Measurements from ENCODE around the gene ADGRV1. TPM values are rescaled to one million over a fixed set of nuclear protein-coding genes. Genes with fewer than 3 reads are reported as not detected.

The ADGRV1 gene
- total RNA-seq, 1 donor = 0.18 TPM

- H3K4me3 ChIP-seq (ENCODE audit: low read depth, low read length) = no peak overlapping the region
- no peak for TF ChIP-seq CTCF (IDR thresholded peaks at IDR 0.05; ENCODE audit: insufficient read depth, low read length)
- no peak for DNase-seq (ENCODE audit: low read depth)
Observed at GRCh38 chr5:90644132-90644531, 85.5 kb downstream of the ADGRV1 start.

- no peak for TF ChIP-seq CTCF (IDR thresholded peaks at IDR 0.05; ENCODE audit: insufficient read depth, low read length)
- DNase-seq (ENCODE audit: low read depth) = no peak
- no peak overlapping the region for H3K4me3 ChIP-seq (ENCODE audit: low read depth, low read length)
Observed at GRCh38 chr5:90645024-90645610, 86.5 kb downstream of the ADGRV1 start.

- no peak overlapping the region for H3K4me3 ChIP-seq (ENCODE audit: low read depth, low read length)
- TF ChIP-seq CTCF (IDR thresholded peaks at IDR 0.05; ENCODE audit: insufficient read depth, low read length) = no peak
- DNase-seq (ENCODE audit: low read depth) = no peak
Observed at GRCh38 chr5:90650767-90651166, 92.2 kb downstream of the ADGRV1 start.

GRCh38 chr5:90654215-90654614 lies 95.6 kb downstream of the ADGRV1 start:
- TF ChIP-seq CTCF (IDR thresholded peaks at IDR 0.05; ENCODE audit: insufficient read depth, low read length) = no peak
- no peak for DNase-seq (ENCODE audit: low read depth)
- H3K4me3 ChIP-seq (ENCODE audit: low read depth, low read length) = no peak overlapping the region

GRCh38 chr5:90655423-90655822 lies 96.8 kb downstream of the ADGRV1 start:
- TF ChIP-seq CTCF (IDR thresholded peaks at IDR 0.05; ENCODE audit: insufficient read depth, low read length) = no peak
- H3K4me3 ChIP-seq (ENCODE audit: low read depth, low read length) = no peak overlapping the region
- DNase-seq (ENCODE audit: low read depth) = no peak

GRCh38 chr5:90657030-90657429 lies 98.4 kb downstream of the ADGRV1 start:
- H3K4me3 ChIP-seq (ENCODE audit: low read depth, low read length) = no peak overlapping the region
- TF ChIP-seq CTCF (IDR thresholded peaks at IDR 0.05; ENCODE audit: insufficient read depth, low read length) = no peak
- no peak for DNase-seq (ENCODE audit: low read depth)

GRCh38 chr5:90657788-90658187 lies 99.2 kb downstream of the ADGRV1 start:
- no peak for TF ChIP-seq CTCF (IDR thresholded peaks at IDR 0.05; ENCODE audit: insufficient read depth, low read length)

More at GRCh38 chr5:90657788-90658187, 99.2 kb downstream of the ADGRV1 start:
- no peak overlapping the region for H3K4me3 ChIP-seq (ENCODE audit: low read depth, low read length)
- no peak for DNase-seq (ENCODE audit: low read depth)
